Liver (tissue), 3 donors: Measurements from ENCODE around the gene SCAI.

Experiments used
- ATF3 ChIP-seq: IDR thresholded peaks from 2 replicates; pipeline ENCODE4 v1.6.1; 2016; ENCODE audit warnings: antibody characterized with exemption
- CTCF ChIP-seq: fragments of 150-350 bp; IDR thresholded peaks from 2 replicates; pipeline ENCODE4 v1.5.1; 2017; ENCODE audit warnings: improper control_type of control experiment, low read depth, low read length; ENCODE audit not compliant: missing input control
- FOXA2 ChIP-seq: IDR thresholded peaks from 2 replicates; pipeline ENCODE4 v1.6.1; 2016; ENCODE audit warnings: antibody characterized with exemption
- JUND ChIP-seq, 2 donors: IDR thresholded peaks; 2 replicates each; pipeline ENCODE4 v1.6.1; 2016; ENCODE audit warnings: antibody characterized with exemption in 2 of 2
- MAX ChIP-seq: IDR thresholded peaks from 2 replicates; pipeline ENCODE4 v1.6.1; 2016; ENCODE audit warnings: antibody characterized with exemption
- NR2F2 ChIP-seq: IDR thresholded peaks from 2 replicates; pipeline ENCODE4 v1.6.1; 2016; ENCODE audit warnings: antibody characterized with exemption
- RAD21 ChIP-seq, 2 donors: IDR thresholded peaks; 2 replicates each; pipeline ENCODE4 v1.6.1; 2016; ENCODE audit warnings: antibody characterized with exemption in 2 of 2, mild to moderate bottlenecking in 2 of 2
- TAF1 ChIP-seq: conservative IDR thresholded peaks from 2 replicates; pipeline ENCODE4 v1.6.1; 2016; ENCODE audit warnings: antibody characterized with exemption, mild to moderate bottlenecking
- donor health status: healthy.
- donor health status: healthy.

GRCh38 chr9:125169895-125170294 is 26.6 kb upstream of the SCAI start:
- TF ChIP-seq MAX (no peak), CTCF (no peak), NR2F2 (no peak), ATF3 (no peak), TAF1 (no peak), JUND (IDR thresholded peaks at IDR 0.05) (no peak), RAD21 (IDR thresholded peaks at IDR 0.05) (no peak), FOXA2 (no peak)
